Sigmoid colon (tissue), 4 donors: ENCODE measurements around the gene PACS1.

ENCODE experiments used
- CTCF ChIP-seq, 4 experiments: fragments of 450-650 bp in 3 of 4; fragments of 200-600 bp in 1 of 4; IDR thresholded peaks; one replicate each; pipeline ENCODE4 v1.5.1; 2016 to 2019; ENCODE audit warnings: antibody characterized with exemption in 4 of 4, mild to moderate bottlenecking in 3 of 4, moderate library complexity in 2 of 4
- EP300 ChIP-seq, 4 donors: sonication (generic); formaldehyde crosslinking; IDR thresholded peaks; one replicate each; pipeline ENCODE4 v1.6.1; 2017; ENCODE audit warnings: antibody characterized with exemption in 4 of 4
- POLR2A ChIP-seq, 2 donors: fragments of 450-650 bp; IDR thresholded peaks; one replicate each; pipeline ENCODE4 v1.6.1; 2016; ENCODE audit warnings: antibody characterized with exemption in 2 of 2, mild to moderate bottlenecking in 2 of 2, moderate library complexity in 2 of 2
- POLR2AphosphoS5 ChIP-seq, 4 donors: sonication (generic); formaldehyde crosslinking; IDR thresholded peaks; one replicate each; pipeline ENCODE4 v1.6.1; 2017; ENCODE audit warnings: antibody characterized with exemption in 4 of 4

DNA sequence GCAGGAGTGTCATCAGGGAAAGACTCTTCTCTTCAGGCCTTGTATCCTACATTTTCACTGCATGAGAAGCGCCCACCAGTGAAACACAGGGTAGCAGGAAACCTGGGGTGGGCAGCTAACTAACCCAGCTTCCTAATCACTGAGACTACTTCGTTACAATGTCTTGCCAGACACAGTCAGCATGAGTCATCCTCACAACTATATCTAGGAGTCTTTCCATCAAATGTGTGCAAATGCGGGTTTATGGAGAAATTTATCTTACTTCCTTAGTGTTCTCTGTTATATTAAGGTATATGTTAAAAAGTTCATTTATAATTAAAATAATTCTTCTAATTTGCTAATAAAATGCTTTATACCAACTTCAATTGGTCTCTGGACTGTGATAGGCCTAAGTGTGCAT, 118.5 kb downstream of the PACS1 start:
- TF ChIP-seq POLR2A (IDR thresholded peaks at IDR 0.05) (no peak), CTCF (IDR thresholded peaks at IDR 0.05) (no peak), EP300 (IDR thresholded peaks at IDR 0.05) (no peak), POLR2AphosphoS5 (IDR thresholded peaks at IDR 0.05) (no peak)
